Upper lobe of right lung (tissue), 1 donor: ENCODE results near the gene MTF1. TPM values are rescaled to one million over a fixed set of nuclear protein-coding genes. Genes with fewer than 3 reads are reported as not detected.
"Not testable (repeated sequence)": the region's sequence is repeated elsewhere in the genome, so short reads cannot be mapped to it uniquely, and the experiment has no call there.

ENCODE experiments used
- ATAC-seq: fragments of 200-7000 bp; cut with Tn5 transposase; one replicate; pipeline ENCODE4 v1.9.1; 2020; ENCODE audit warnings: mild to moderate bottlenecking, moderate library complexity
- DNase-seq: peaks from one replicate; pipeline ENCODE4 v3.0.0-alpha.2; 2020
- H3K27ac ChIP-seq: fragments of 200-600 bp; one replicate; pipeline ENCODE4 v1.8.0; 2022
- H3K27me3 ChIP-seq: fragments of 200-600 bp; one replicate; pipeline ENCODE4 v1.8.0; 2022; ENCODE audit warnings: mild to moderate bottlenecking
- H3K36me3 ChIP-seq: fragments of 200-600 bp; one replicate; pipeline ENCODE4 v1.8.0; 2022
- H3K4me1 ChIP-seq: fragments of 200-600 bp; one replicate; pipeline ENCODE4 v1.8.0; 2022
- H3K4me3 ChIP-seq: fragments of 200-600 bp; one replicate; pipeline ENCODE4 v1.8.0; 2022; ENCODE audit warnings: mild to moderate bottlenecking
- H3K9me3 ChIP-seq: fragments of 200-600 bp; one replicate; pipeline ENCODE4 v1.8.0; 2022
- intact Hi-C: fragments of 100-400 bp; cut with DNase I; formaldehyde crosslinking; loops from one replicate; pipeline ENCODE4 v1.11.0; 2022
- total RNA-seq: library from RNA; stranded (reverse); fragmentation: NEBNext Ultra II Directional; extraction: Animal tissue kit (Norgen Biotek cat#: 25700); gene quantifications from one replicate; pipeline ENCODE4 v1.2.1, GENCODE V29; 2021
- TF ChIP-seq, protein P1 (sequence below): fragments of 200-600 bp; IDR thresholded peaks from one replicate; pipeline ENCODE4 v1.8.0; 2022; ENCODE audit warnings: antibody characterized with exemption
- donor health status: DM: no; HTN: yes; CAD: no; lungs with severe emphysema.

The MTF1 gene
- total RNA-seq, 1 donor from 2014 or later, result 26.3 TPM

DNA sequence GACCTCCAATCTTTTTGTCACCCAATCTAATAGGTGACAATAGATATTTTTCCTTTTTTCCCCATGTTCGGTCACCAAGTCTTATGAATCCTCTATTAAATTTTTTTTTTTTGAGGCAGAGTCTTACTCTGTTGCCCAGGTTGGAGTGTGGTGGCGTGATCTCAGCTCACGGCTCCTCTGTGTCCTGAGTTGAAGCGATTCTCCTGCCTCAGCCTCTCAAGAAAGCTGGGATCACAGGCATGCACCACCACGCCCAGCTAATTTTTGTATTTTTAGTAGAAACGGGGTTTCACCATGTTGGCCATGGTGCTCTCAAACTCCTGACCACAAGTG, 42.5 kb upstream of the MTF1 start:
- DNase-seq (no peak), ATAC-seq (no peak)
- H3K36me3 ChIP-seq, result no peaks in the 10 kb centered on the region
- H3K27me3 ChIP-seq, result no peaks in the 10 kb centered on the region
- no peak overlapping the region for H3K27ac ChIP-seq
- H3K4me3 ChIP-seq, result no peak overlapping the region
- H3K4me1 ChIP-seq, result peaks cover 9% of the 10 kb centered on the region
- H3K9me3 ChIP-seq, result no peaks in the 10 kb centered on the region
- intact Hi-C loops, result no loop called here
- TF ChIP-seq, protein P1, sequence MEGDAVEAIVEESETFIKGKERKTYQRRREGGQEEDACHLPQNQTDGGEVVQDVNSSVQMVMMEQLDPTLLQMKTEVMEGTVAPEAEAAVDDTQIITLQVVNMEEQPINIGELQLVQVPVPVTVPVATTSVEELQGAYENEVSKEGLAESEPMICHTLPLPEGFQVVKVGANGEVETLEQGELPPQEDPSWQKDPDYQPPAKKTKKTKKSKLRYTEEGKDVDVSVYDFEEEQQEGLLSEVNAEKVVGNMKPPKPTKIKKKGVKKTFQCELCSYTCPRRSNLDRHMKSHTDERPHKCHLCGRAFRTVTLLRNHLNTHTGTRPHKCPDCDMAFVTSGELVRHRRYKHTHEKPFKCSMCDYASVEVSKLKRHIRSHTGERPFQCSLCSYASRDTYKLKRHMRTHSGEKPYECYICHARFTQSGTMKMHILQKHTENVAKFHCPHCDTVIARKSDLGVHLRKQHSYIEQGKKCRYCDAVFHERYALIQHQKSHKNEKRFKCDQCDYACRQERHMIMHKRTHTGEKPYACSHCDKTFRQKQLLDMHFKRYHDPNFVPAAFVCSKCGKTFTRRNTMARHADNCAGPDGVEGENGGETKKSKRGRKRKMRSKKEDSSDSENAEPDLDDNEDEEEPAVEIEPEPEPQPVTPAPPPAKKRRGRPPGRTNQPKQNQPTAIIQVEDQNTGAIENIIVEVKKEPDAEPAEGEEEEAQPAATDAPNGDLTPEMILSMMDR, result no peak

DNA sequence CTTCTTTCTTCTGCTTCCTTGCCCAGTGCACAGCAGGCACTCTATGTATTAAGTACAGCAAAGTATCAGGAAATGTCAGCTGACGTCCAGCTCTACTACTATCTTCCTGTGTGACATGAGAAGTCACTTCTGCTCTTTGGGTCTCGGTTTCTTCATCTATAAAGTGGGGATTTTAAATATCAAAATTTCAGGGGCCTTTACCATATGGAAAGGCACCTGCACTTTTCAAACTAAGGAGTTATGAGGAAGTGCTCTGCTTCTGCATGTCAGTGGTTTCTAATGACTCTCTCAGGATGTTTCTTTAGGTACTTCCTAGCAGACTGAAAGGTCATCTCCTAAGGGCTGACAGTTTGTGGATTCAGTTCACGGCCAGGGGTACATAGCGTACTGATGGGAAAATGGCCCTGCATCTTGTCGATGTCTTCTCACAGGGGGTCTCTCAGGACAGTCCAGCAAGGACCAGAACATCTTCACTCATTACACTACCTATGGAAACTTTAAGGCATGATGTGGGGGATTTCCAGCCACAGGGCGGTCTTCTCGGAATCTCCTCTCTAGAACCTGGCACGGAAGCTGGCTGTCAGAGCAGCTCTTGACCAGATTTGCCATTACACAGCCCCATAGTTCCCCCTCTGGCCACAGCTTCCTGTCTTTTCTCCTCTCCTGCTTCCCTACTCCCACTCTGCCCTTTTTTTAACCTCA, 42.0 kb upstream of the MTF1 start:
- intact Hi-C loops, result no loop called here
- Histone ChIP-seq H3K4me3 (no peak overlapping the region), H3K27ac (peak overlapping the region; percentile 37), H3K9me3 (no peaks in the 10 kb centered on the region), H3K27me3 (no peaks in the 10 kb centered on the region), H3K36me3 (no peaks in the 10 kb centered on the region), H3K4me1 (peaks cover 9% of the 10 kb centered on the region)
- peak; percentile 88 for ATAC-seq
- DNase-seq, result no peak
- TF ChIP-seq, protein P1, result no peak

DNA sequence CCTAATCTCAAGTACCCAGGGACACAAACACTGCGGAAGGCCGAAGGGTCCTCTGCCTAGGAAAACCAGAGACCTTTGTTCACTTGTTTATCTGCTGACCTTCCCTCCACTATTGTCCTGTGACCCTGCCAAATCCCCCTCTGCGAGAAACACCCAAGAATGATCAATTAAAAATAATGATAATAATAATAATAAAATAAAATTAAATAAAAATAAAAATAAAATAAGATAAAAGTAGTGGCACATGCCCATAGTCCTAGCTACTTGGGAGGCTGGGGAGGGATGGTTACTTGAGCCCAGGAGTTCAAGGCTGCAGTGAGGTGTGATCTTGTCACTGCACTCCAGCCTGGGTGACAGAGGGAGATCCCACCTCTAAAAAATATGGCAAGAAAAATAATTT, 38.2 kb upstream of the MTF1 start:
- H3K4me1 ChIP-seq, DNase-seq, H3K36me3 ChIP-seq, H3K9me3 ChIP-seq, H3K27me3 ChIP-seq, ATAC-seq, H3K27ac ChIP-seq, intact Hi-C loops, H3K4me3 ChIP-seq: not testable (repeated sequence)

DNA sequence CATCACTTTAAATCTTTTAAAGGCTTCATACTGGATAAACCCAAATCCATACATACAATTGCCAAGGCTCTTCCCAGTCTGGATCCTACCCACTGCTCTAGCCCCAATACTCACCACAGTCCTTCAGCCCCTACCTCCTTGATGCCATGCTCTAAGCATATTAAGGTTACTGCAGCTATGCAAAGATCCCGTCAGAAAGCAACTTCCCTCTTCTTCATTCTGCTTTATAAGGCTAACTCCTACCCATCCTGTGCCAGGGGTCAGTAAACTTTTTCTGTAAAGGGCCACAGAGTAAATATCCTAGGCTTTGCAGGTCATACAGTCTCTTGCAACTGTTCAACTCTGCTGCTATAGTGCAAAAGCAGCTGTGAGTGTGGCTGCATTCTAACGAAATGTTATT, 34.3 kb upstream of the MTF1 start:
- no peak for DNase-seq
- H3K4me1 ChIP-seq, result peaks cover 4% of the 10 kb centered on the region
- H3K4me3 ChIP-seq, result no peak overlapping the region
- H3K27ac ChIP-seq, result no peak overlapping the region
- ATAC-seq, result peak; percentile 22
- intact Hi-C loops, result no loop called here
- H3K36me3 ChIP-seq, result peaks cover 32% of the 10 kb centered on the region
- no peaks in the 10 kb centered on the region for H3K9me3 ChIP-seq
- H3K27me3 ChIP-seq, result no peaks in the 10 kb centered on the region
- TF ChIP-seq, protein P1, result no peak

DNA sequence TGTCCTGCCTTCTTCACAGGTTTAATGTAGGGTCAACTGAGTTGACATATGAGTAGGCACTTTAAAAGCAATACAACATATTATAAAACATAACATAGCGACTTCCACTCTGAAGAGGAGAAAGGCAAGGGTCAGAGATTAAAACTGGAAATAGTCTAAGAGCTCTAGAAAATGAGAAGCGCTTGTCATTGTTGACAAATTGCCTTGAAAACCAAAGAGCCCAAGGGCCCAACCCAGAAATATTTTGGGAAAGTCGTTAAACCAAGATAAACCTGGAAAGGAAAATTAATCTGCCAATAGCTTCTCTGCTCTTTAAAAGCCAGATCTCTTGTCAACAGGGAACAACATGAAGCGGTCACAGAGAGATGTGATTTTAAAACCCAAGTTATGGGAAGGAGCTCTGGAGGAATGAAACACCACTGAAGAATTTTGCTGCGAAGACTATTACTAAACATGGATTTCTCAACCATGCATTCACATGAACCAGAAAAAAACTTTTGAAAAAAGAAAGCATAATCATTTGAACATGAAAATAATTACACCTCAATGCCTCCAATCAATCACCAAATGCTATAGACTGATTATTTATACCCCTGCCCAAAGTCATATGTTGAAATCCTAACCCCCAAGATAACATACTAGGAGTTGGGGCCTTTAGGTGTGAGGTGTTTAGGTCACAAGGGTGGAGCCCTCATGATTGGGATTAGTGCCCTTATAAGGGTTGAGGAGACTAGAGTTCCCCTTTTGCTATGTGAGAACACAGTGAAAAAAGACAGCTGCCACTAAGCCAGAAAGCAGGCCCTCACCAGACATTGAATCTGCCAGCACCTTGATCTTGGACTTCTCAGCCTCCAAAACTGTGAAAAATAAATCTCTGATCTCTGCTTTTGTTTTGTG, 33.0 kb upstream of the MTF1 start:
- intact Hi-C loops, result no loop called here
- no peak overlapping the region for H3K27ac ChIP-seq
- no peak for ATAC-seq
- no peak for DNase-seq
- TF ChIP-seq, protein P1, result no peak
- H3K4me1 ChIP-seq, result peaks cover 4% of the 10 kb centered on the region
- H3K4me3 ChIP-seq, result no peak overlapping the region
- no peaks in the 10 kb centered on the region for H3K9me3 ChIP-seq
- H3K27me3 ChIP-seq, result no peaks in the 10 kb centered on the region
- H3K36me3 ChIP-seq, result peaks cover 44% of the 10 kb centered on the region

DNA sequence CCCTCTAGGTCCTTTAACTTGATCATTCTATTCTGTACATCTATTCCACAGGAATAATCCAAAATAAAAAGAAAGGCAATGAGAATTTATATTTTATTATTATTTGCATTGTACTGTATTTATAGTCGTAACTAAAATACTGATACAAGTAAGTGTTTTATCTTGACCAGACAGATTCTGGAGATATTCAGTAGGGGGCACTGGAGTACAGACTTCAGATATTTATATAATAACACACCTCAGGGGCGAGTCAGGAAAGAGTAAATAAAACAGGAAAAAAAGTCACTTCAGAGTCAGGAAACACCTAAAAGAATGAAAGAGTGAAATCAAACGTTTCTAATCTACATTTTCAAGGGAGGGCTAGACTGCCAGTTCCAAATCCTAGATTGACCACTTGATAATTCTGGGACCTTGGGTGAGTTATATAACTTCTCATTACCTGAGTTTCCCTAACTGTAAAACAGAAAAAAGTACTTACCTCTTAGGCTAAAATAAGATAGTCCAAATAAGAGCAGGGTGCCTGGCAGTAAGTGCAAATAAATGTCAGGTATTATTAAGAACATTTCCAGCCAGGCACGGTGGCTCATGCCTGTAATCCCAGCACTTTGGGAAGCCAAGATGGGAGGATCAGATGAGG, 31.1 kb upstream of the MTF1 start:
- no peak for DNase-seq
- peaks cover 4% of the 10 kb centered on the region for H3K4me1 ChIP-seq
- no peak overlapping the region for H3K27ac ChIP-seq
- no peaks in the 10 kb centered on the region for H3K27me3 ChIP-seq
- H3K36me3 ChIP-seq, result peaks cover 63% of the 10 kb centered on the region
- ATAC-seq, result peak; percentile 81
- TF ChIP-seq, protein P1, result peak; percentile 59
- H3K4me3 ChIP-seq, result no peak overlapping the region
- no peaks in the 10 kb centered on the region for H3K9me3 ChIP-seq
- intact Hi-C loops, result no loop called here
